Trophoblast cell (in vitro differentiated cells and primary cell): ENCODE results near the gene MMP12.

Source experiments
- DNase-seq, 2 donors: peaks; one replicate each; pipeline ENCODE4 v3.0.0-alpha.2; 2016
- H2AFZ ChIP-seq: 2 replicates; pipeline ENCODE4 v1.6.1; 2013; ENCODE audit warnings: low read length, moderate library complexity, mild to moderate bottlenecking; ENCODE audit not compliant: insufficient read depth, poor library complexity
- H2AK5ac ChIP-seq: 2 replicates; pipeline ENCODE4 v1.6.1; 2013; ENCODE audit warnings: mild to moderate bottlenecking, low read length
- H2BK120ac ChIP-seq: 2 replicates; pipeline ENCODE4 v1.6.1; 2013; ENCODE audit warnings: low read length, mild to moderate bottlenecking, moderate library complexity; ENCODE audit not compliant: insufficient read depth, poor library complexity
- H2BK12ac ChIP-seq: 2 replicates; pipeline ENCODE4 v1.6.1; 2013; ENCODE audit warnings: mild to moderate bottlenecking, low read length, moderate library complexity
- H2BK5ac ChIP-seq: 2 replicates; pipeline ENCODE4 v1.6.1; 2013; ENCODE audit warnings: low read length, low read depth, moderate library complexity, mild to moderate bottlenecking; ENCODE audit not compliant: poor library complexity
- H3K14ac ChIP-seq: 2 replicates; pipeline ENCODE4 v1.6.1; 2013; ENCODE audit warnings: mild to moderate bottlenecking, low read length
- H3K18ac ChIP-seq: 2 replicates; pipeline ENCODE4 v1.6.1; 2013; ENCODE audit warnings: mild to moderate bottlenecking, low read length
- H3K23ac ChIP-seq: 2 replicates; pipeline ENCODE4 v1.6.1; 2013; ENCODE audit warnings: low read length
- H3K27ac ChIP-seq: 2 replicates; pipeline ENCODE4 v1.5.1; 2013; ENCODE audit warnings: low read depth, mild to moderate bottlenecking, inconsistent platforms, low read length, moderate library complexity
- H3K27me3 ChIP-seq: 2 replicates; pipeline ENCODE4 v1.6.1; 2013; ENCODE audit warnings: inconsistent platforms, mild to moderate bottlenecking, low read length, moderate library complexity; ENCODE audit not compliant: insufficient read depth
- H3K36me3 ChIP-seq, 2 experiments: 1 replicate in 1 of 2; 2 replicates in 1 of 2; pipeline ENCODE4 v1.6.1; 2013; ENCODE audit warnings: low read length in 2 of 2, mild to moderate bottlenecking in 2 of 2, moderate library complexity in 1 of 2; ENCODE audit not compliant: insufficient read depth in 2 of 2, control insufficient read depth in 1 of 2
- H3K4ac ChIP-seq: 2 replicates; pipeline ENCODE4 v1.6.1; 2013; ENCODE audit warnings: low read depth, mild to moderate bottlenecking, low read length, moderate library complexity
- H3K4me1 ChIP-seq, 2 experiments: 1 replicate in 1 of 2; 2 replicates in 1 of 2; pipeline ENCODE4 v1.6.1; 2013; ENCODE audit warnings: low read length in 2 of 2, mild to moderate bottlenecking in 2 of 2, moderate library complexity in 1 of 2; ENCODE audit not compliant: insufficient read depth in 2 of 2, control insufficient read depth in 1 of 2
- H3K4me2 ChIP-seq: 2 replicates; pipeline ENCODE4 v1.6.1; 2013; ENCODE audit warnings: inconsistent platforms, mild to moderate bottlenecking, low read length, moderate library complexity
- H3K4me3 ChIP-seq: 2 replicates; pipeline ENCODE4 v1.5.1; 2013; ENCODE audit warnings: mild to moderate bottlenecking, low read depth, low read length, inconsistent platforms
- H3K79me1 ChIP-seq: one replicate; pipeline ENCODE4 v1.6.1; 2013; ENCODE audit warnings: low read length
- H3K79me2 ChIP-seq: 2 replicates; pipeline ENCODE4 v1.6.1; 2013; ENCODE audit warnings: low read length, mild to moderate bottlenecking; ENCODE audit not compliant: control insufficient read depth, insufficient read depth, poor library complexity
- H3K9ac ChIP-seq: 2 replicates; pipeline ENCODE4 v1.6.1; 2013; ENCODE audit warnings: mild to moderate bottlenecking, low read length
- H3K9me3 ChIP-seq: 2 replicates; pipeline ENCODE4 v1.6.1; 2013; ENCODE audit warnings: low read depth, mild to moderate bottlenecking, control low read depth, inconsistent platforms, low read length; ENCODE audit not compliant: insufficient read depth
- H4K12ac ChIP-seq: 2 replicates; pipeline ENCODE4 v1.6.1; 2013; ENCODE audit warnings: low read depth, mild to moderate bottlenecking, low read length, moderate library complexity
- H4K8ac ChIP-seq: 2 replicates; pipeline ENCODE4 v1.6.1; 2013; ENCODE audit warnings: low read depth, mild to moderate bottlenecking, low read length, moderate library complexity
- H4K91ac ChIP-seq: one replicate; pipeline ENCODE4 v1.6.1; 2013; ENCODE audit warnings: low read depth, mild to moderate bottlenecking, low read length, moderate library complexity
- WGBS: extraction: QIAGEN DNeasy Blood & Tissue Kit; methylation state at CpG from one replicate; pipeline ENCODE4 v1.1.7; 2013; ENCODE audit warnings: missing lambda C conversion rate; ENCODE audit not compliant: insufficient read length, insufficient coverage; ENCODE audit errors: extremely low coverage; 5-methylcytosine and 5-hydroxymethylcytosine counted together

The MMP12 gene

GRCh38 chr11:102853055-102853454, 21.7 kb downstream of the MMP12 start:
- Histone ChIP-seq H3K18ac (no peak overlapping the region), H2AK5ac (no peak overlapping the region), H4K8ac (no peak overlapping the region), H4K91ac (no peak overlapping the region), H3K23ac (no peak overlapping the region), H3K36me3 (no peaks in the 10 kb centered on the region), H3K27me3 (no peaks in the 10 kb centered on the region), H2BK12ac (no peak overlapping the region), H3K4ac (no peak overlapping the region), H3K14ac (no peak overlapping the region), H3K4me3 (no peak overlapping the region), H3K9me3 (no peaks in the 10 kb centered on the region), H2AFZ (no peak overlapping the region), H4K12ac (no peak overlapping the region), H3K27ac (no peak overlapping the region), H3K9ac (no peak overlapping the region), H2BK120ac (no peak overlapping the region), H2BK5ac (no peak overlapping the region), H3K4me2 (no peak overlapping the region), H3K79me2 (no peaks in the 10 kb centered on the region), H3K79me1 (no peaks in the 10 kb centered on the region), H3K4me1 (no peaks in the 10 kb centered on the region)
- DNase-seq, result no peak
- WGBS, result no CpG with 5 or more reads among the region's 3 CpGs

- H2BK5ac ChIP-seq, result no peak overlapping the region
- no peak overlapping the region for H4K12ac ChIP-seq
- H3K36me3 ChIP-seq, result no peaks in the 10 kb centered on the region
- no peak overlapping the region for H3K9ac ChIP-seq
- no peak overlapping the region for H4K8ac ChIP-seq
- no peaks in the 10 kb centered on the region for H3K4me1 ChIP-seq
- no peak overlapping the region for H3K18ac ChIP-seq
- DNase-seq, result peak; percentile 46 to 67
- H3K9me3 ChIP-seq, result no peaks in the 10 kb centered on the region
- no peak overlapping the region for H3K4ac ChIP-seq
- H3K27me3 ChIP-seq, result no peaks in the 10 kb centered on the region
- no peak overlapping the region for H2AFZ ChIP-seq
- no peak overlapping the region for H3K4me2 ChIP-seq
- no peak overlapping the region for H2AK5ac ChIP-seq
- no CpG with 5 or more reads among the region's 7 CpGs for WGBS
- H3K27ac ChIP-seq, result no peak overlapping the region
- no peak overlapping the region for H3K14ac ChIP-seq
- no peak overlapping the region for H3K23ac ChIP-seq
- no peaks in the 10 kb centered on the region for H3K79me1 ChIP-seq
- no peak overlapping the region for H3K4me3 ChIP-seq
- H2BK120ac ChIP-seq, result no peak overlapping the region
- no peak overlapping the region for H4K91ac ChIP-seq
- H2BK12ac ChIP-seq, result no peak overlapping the region
- no peaks in the 10 kb centered on the region for H3K79me2 ChIP-seq
Measured at GRCh38 chr11:102850973-102851745, 23.6 kb downstream of the MMP12 start.

- H3K4me1 ChIP-seq, result no peaks in the 10 kb centered on the region
- no peak overlapping the region for H4K12ac ChIP-seq
- no peaks in the 10 kb centered on the region for H3K79me1 ChIP-seq
- H3K27me3 ChIP-seq, result no peaks in the 10 kb centered on the region
- no peak overlapping the region for H4K91ac ChIP-seq
- H3K27ac ChIP-seq, result no peak overlapping the region
- H2BK120ac ChIP-seq, result no peak overlapping the region
- no peak overlapping the region for H3K4me2 ChIP-seq
- no peaks in the 10 kb centered on the region for H3K9me3 ChIP-seq
- DNase-seq, result peak; percentile 29 to 89
- no peak overlapping the region for H3K4me3 ChIP-seq
- no peak overlapping the region for H2BK5ac ChIP-seq
- no peak overlapping the region for H2AK5ac ChIP-seq
- no CpG with 5 or more reads among the region's 1 CpG for WGBS
- no peak overlapping the region for H3K9ac ChIP-seq
- H4K8ac ChIP-seq, result no peak overlapping the region
- H3K18ac ChIP-seq, result no peak overlapping the region
- no peak overlapping the region for H2BK12ac ChIP-seq
- H3K4ac ChIP-seq, result no peak overlapping the region
- no peak overlapping the region for H2AFZ ChIP-seq
- H3K36me3 ChIP-seq, result no peaks in the 10 kb centered on the region
- H3K23ac ChIP-seq, result no peak overlapping the region
- H3K14ac ChIP-seq, result no peak overlapping the region
- no peaks in the 10 kb centered on the region for H3K79me2 ChIP-seq
Measured at GRCh38 chr11:102849311-102849710, 25.5 kb downstream of the MMP12 start.

- H2BK120ac ChIP-seq, result no peak overlapping the region
- WGBS, result no CpG with 5 or more reads among the region's 3 CpGs
- no peak overlapping the region for H2AK5ac ChIP-seq
- no peak overlapping the region for H3K4me2 ChIP-seq
- H3K14ac ChIP-seq, result no peak overlapping the region
- no peak overlapping the region for H3K4me3 ChIP-seq
- no peak overlapping the region for H3K18ac ChIP-seq
- no peak overlapping the region for H4K12ac ChIP-seq
- H3K4me1 ChIP-seq, result peaks cover 0 to 2% of the 10 kb centered on the region in 2 experiments
- no peaks in the 10 kb centered on the region for H3K27me3 ChIP-seq
- no peak overlapping the region for H3K27ac ChIP-seq
- H3K9ac ChIP-seq, result no peak overlapping the region
- no peak overlapping the region for H4K8ac ChIP-seq
- no peak overlapping the region for H3K4ac ChIP-seq
- no peak overlapping the region for H2BK12ac ChIP-seq
- no peak overlapping the region for H2AFZ ChIP-seq
- no peak overlapping the region for H4K91ac ChIP-seq
- H3K23ac ChIP-seq, result no peak overlapping the region
- no peaks in the 10 kb centered on the region for H3K79me1 ChIP-seq
- peak in 1 of 2 donors; percentile 33 for DNase-seq
- no peak overlapping the region for H2BK5ac ChIP-seq
- no peaks in the 10 kb centered on the region for H3K36me3 ChIP-seq
- no peaks in the 10 kb centered on the region for H3K9me3 ChIP-seq
- no peaks in the 10 kb centered on the region for H3K79me2 ChIP-seq
Measured at GRCh38 chr11:102846292-102846691, 28.5 kb downstream of the MMP12 start.
